H9 (cell line): ENCODE measurements around the gene CACTIN. TPM values are rescaled to one million over a fixed set of nuclear protein-coding genes. Genes with fewer than 3 reads are reported as not detected.

ENCODE experiments used
- DNase-seq: peaks from one replicate; pipeline ENCODE4 v3.0.0-alpha.2; 2017
- H2AFZ ChIP-seq: one replicate; pipeline ENCODE4 v1.6.1; 2013; ENCODE audit warnings: mild to moderate bottlenecking, low read length, control low read depth, moderate library complexity
- H2AK5ac ChIP-seq: 2 replicates; pipeline ENCODE4 v1.6.1; 2013; ENCODE audit warnings: low read length, control low read depth, mixed read lengths; ENCODE audit not compliant: insufficient read length
- H2BK120ac ChIP-seq: one replicate; pipeline ENCODE4 v1.6.1; 2013; ENCODE audit warnings: low read depth, mild to moderate bottlenecking, low read length, control low read depth, inconsistent platforms; ENCODE audit not compliant: poor library complexity, severe bottlenecking
- H2BK12ac ChIP-seq: 2 replicates; pipeline ENCODE4 v1.6.1; 2013; ENCODE audit warnings: low read length, control low read depth, mixed read lengths, low read depth; ENCODE audit not compliant: insufficient read length
- H2BK15ac ChIP-seq: 2 replicates; pipeline ENCODE4 v1.6.1; 2013; ENCODE audit warnings: low read depth, low read length, control low read depth
- H2BK20ac ChIP-seq: one replicate; pipeline ENCODE4 v1.6.1; 2013; ENCODE audit warnings: low read depth, mild to moderate bottlenecking, low read length, control low read depth, inconsistent platforms; ENCODE audit not compliant: poor library complexity, severe bottlenecking
- H2BK5ac ChIP-seq: 2 replicates; pipeline ENCODE4 v1.6.1; 2013; ENCODE audit warnings: low read length, control low read depth, mixed read lengths; ENCODE audit not compliant: insufficient read length
- H3K14ac ChIP-seq: 2 replicates; pipeline ENCODE4 v1.6.1; 2013; ENCODE audit warnings: low read length, control low read depth; ENCODE audit not compliant: insufficient read depth
- H3K18ac ChIP-seq: 2 replicates; pipeline ENCODE4 v1.6.1; 2013; ENCODE audit warnings: low read depth, mild to moderate bottlenecking, mixed read lengths, low read length, control low read depth; ENCODE audit not compliant: insufficient read length
- H3K23ac ChIP-seq: 2 replicates; pipeline ENCODE4 v1.6.1; 2013; ENCODE audit warnings: low read length, control low read depth, mixed read lengths, low read depth; ENCODE audit not compliant: insufficient read length
- H3K23me2 ChIP-seq: 2 replicates; pipeline ENCODE4 v1.6.1; 2013; ENCODE audit warnings: low read depth, mild to moderate bottlenecking, mixed read lengths, low read length, control low read depth; ENCODE audit not compliant: insufficient read length, poor library complexity, severe bottlenecking
- H3K27ac ChIP-seq: 2 replicates; pipeline ENCODE4 v1.5.1; 2013; ENCODE audit warnings: low read length, control low read depth, mixed read lengths, low read depth; ENCODE audit not compliant: insufficient read length
- H3K27me3 ChIP-seq: 2 replicates; pipeline ENCODE4 v1.6.1; 2013; ENCODE audit warnings: low read length, control low read depth, inconsistent platforms; ENCODE audit not compliant: insufficient read depth
- H3K4ac ChIP-seq: 2 replicates; pipeline ENCODE4 v1.6.1; 2013; ENCODE audit warnings: low read depth, mild to moderate bottlenecking, control low read depth, inconsistent platforms, low read length, moderate library complexity
- H3K4me1 ChIP-seq: 2 replicates; pipeline ENCODE4 v1.6.1; 2013; ENCODE audit warnings: low read length, control low read depth, inconsistent platforms; ENCODE audit not compliant: insufficient read depth
- H3K4me2 ChIP-seq: 2 replicates; pipeline ENCODE4 v1.6.1; 2013; ENCODE audit warnings: low read length, control low read depth, mixed read lengths; ENCODE audit not compliant: insufficient read length, insufficient read depth
- H3K56ac ChIP-seq: 2 replicates; pipeline ENCODE4 v1.6.1; 2013; ENCODE audit warnings: low read depth, mild to moderate bottlenecking, mixed read lengths, low read length, control low read depth; ENCODE audit not compliant: insufficient read length
- H3K79me1 ChIP-seq: 2 replicates; pipeline ENCODE4 v1.6.1; 2013; ENCODE audit warnings: low read depth, mild to moderate bottlenecking, moderate library complexity, low read length, control low read depth, inconsistent platforms; ENCODE audit not compliant: insufficient read depth, poor library complexity, severe bottlenecking
- H3K79me2 ChIP-seq: 2 replicates; pipeline ENCODE4 v1.6.1; 2013; ENCODE audit warnings: low read length, control low read depth, inconsistent platforms; ENCODE audit not compliant: insufficient read depth
- H3K9ac ChIP-seq: 2 replicates; pipeline ENCODE4 v1.6.1; 2013; ENCODE audit warnings: low read length, control low read depth, mixed read lengths; ENCODE audit not compliant: insufficient read length; ENCODE audit errors: extremely low read depth
- H3K9me3 ChIP-seq: one replicate; pipeline ENCODE4 v1.6.1; 2013; ENCODE audit warnings: low read depth, low read length, inconsistent platforms; ENCODE audit not compliant: control insufficient read depth
- H3T11ph ChIP-seq: one replicate; pipeline ENCODE4 v1.6.1; 2013; ENCODE audit warnings: mild to moderate bottlenecking, low read length, control low read depth, inconsistent platforms
- H4K20me1 ChIP-seq: one replicate; pipeline ENCODE4 v1.6.1; 2013; ENCODE audit not compliant: control insufficient read depth, insufficient read length, insufficient read depth
- H4K5ac ChIP-seq: 2 replicates; pipeline ENCODE4 v1.6.1; 2013; ENCODE audit warnings: low read depth, mild to moderate bottlenecking, mixed read lengths, low read length, control low read depth; ENCODE audit not compliant: insufficient read length
- H4K8ac ChIP-seq: replicated peaks from 2 replicates; pipeline ENCODE4 v1.6.1; 2013; ENCODE audit warnings: low read length, control low read depth, mixed read lengths, low read depth; ENCODE audit not compliant: insufficient read length
- H4K91ac ChIP-seq: 2 replicates; pipeline ENCODE4 v1.6.1; 2013; ENCODE audit warnings: low read depth, mild to moderate bottlenecking, moderate library complexity, mixed read lengths, low read length, control low read depth; ENCODE audit not compliant: insufficient read length
- H3K27ac Mint-ChIP-seq, 3 experiments: 2 replicates in 2 of 3; 3 replicates in 1 of 3; pipeline ENCODE4 v1.8.0; 2020 to 2021; ENCODE audit warnings: mixed read lengths in 3 of 3, mild to moderate bottlenecking in 1 of 3, moderate library complexity in 1 of 3
- H3K27me3 Mint-ChIP-seq: 2 replicates; pipeline ENCODE4 v1.8.0; 2021; ENCODE audit warnings: low read depth, mild to moderate bottlenecking, moderate library complexity, mixed read lengths
- H3K36me3 Mint-ChIP-seq, 3 experiments: 2 replicates in 2 of 3; 3 replicates in 1 of 3; pipeline ENCODE4 v1.8.0; 2020 to 2021; ENCODE audit warnings: low read depth in 3 of 3, mixed read lengths in 3 of 3; ENCODE audit not compliant: insufficient read depth in 1 of 3
- H3K4me1 Mint-ChIP-seq, 2 experiments: 2 replicates each; pipeline ENCODE4 v1.8.0; 2020; ENCODE audit warnings: mixed read lengths in 2 of 2
- H3K4me3 Mint-ChIP-seq, 2 experiments: 2 replicates in 1 of 2; 3 replicates in 1 of 2; pipeline ENCODE4 v1.8.0; 2020 to 2021; ENCODE audit warnings: mild to moderate bottlenecking in 2 of 2, mixed read lengths in 2 of 2, moderate library complexity in 1 of 2
- H3K9me3 Mint-ChIP-seq, 2 experiments: 2 replicates in 1 of 2; 3 replicates in 1 of 2; pipeline ENCODE4 v1.8.0; 2020; ENCODE audit warnings: mild to moderate bottlenecking in 2 of 2, mixed read lengths in 2 of 2, moderate library complexity in 1 of 2
- CTCF ChIP-seq: fragments of 200-600 bp; sonication (generic); conservative IDR thresholded peaks from 3 replicates; pipeline ENCODE4 v1.8.0; 2021; ENCODE audit warnings: antibody characterized with exemption, mild to moderate bottlenecking
- WGBS: extraction: QIAGEN DNeasy Blood & Tissue Kit; methylation state at CpG from one replicate; pipeline ENCODE4 v1.1.7; 2013; ENCODE audit warnings: missing lambda C conversion rate, low lambda C conversion rate, mixed read lengths; ENCODE audit not compliant: insufficient read length; ENCODE audit errors: extremely low coverage; 5-methylcytosine and 5-hydroxymethylcytosine counted together
- total RNA-seq: library from RNA; stranded (reverse); gene quantifications from 2 replicates; pipeline ENCODE4 v1.2.1, GENCODE V29; 2021

The CACTIN gene
- total RNA-seq, 1 experiment from 2014 or later: 37.3 TPM

GRCh38 chr19:3672575-3672948 lies 46.0 kb upstream of the CACTIN start:
- Mint-ChIP-seq H3K9me3 (no peaks in the 10 kb centered on the region), H3K36me3 (no peaks in the 10 kb centered on the region; a peak in 2 of 7 replicates), H3K4me1 (peaks cover 16 to 26% of the 10 kb centered on the region in 2 experiments), H3K27ac (no peak overlapping the region), H3K27me3 (no peaks in the 10 kb centered on the region), H3K4me3 (no peak overlapping the region)
- H2BK20ac ChIP-seq: no peak overlapping the region
- no peak overlapping the region for H3K27ac ChIP-seq
- peaks cover 4% of the 10 kb centered on the region for H3K79me1 ChIP-seq
- H3K4ac ChIP-seq: no peak overlapping the region; the same call in 1 of the 2 replicates
- no peaks in the 10 kb centered on the region for H3K27me3 ChIP-seq
- no peak overlapping the region for H2BK12ac ChIP-seq
- no peak overlapping the region for H2BK5ac ChIP-seq
- H2BK15ac ChIP-seq: no peak overlapping the region
- H3K79me2 ChIP-seq: no peaks in the 10 kb centered on the region
- H3K9ac ChIP-seq: no peak overlapping the region
- DNase-seq: no peak
- no peak overlapping the region for H4K8ac ChIP-seq
- no CpG with 5 or more reads among the region's 8 CpGs for WGBS
- H3K4me1 ChIP-seq: no peaks in the 10 kb centered on the region; the same call in 1 of the 2 replicates
- no peak overlapping the region for H2AK5ac ChIP-seq
- no peak overlapping the region for H3K23ac ChIP-seq
- H3K14ac ChIP-seq: peak overlapping the region; percentile 26
- H3K18ac ChIP-seq: no peak overlapping the region
- no peak overlapping the region for H3K56ac ChIP-seq
- no peaks in the 10 kb centered on the region for H3K23me2 ChIP-seq
- no peaks in the 10 kb centered on the region for H3K9me3 ChIP-seq
- H4K20me1 ChIP-seq: peaks cover 4% of the 10 kb centered on the region
- no peak overlapping the region for H3K4me2 ChIP-seq
- no peak overlapping the region for H3T11ph ChIP-seq
- no peak overlapping the region for H4K5ac ChIP-seq
- H4K91ac ChIP-seq: no peak overlapping the region
- no peak overlapping the region for H2AFZ ChIP-seq
- no peak for TF ChIP-seq CTCF
- H2BK120ac ChIP-seq: no peak overlapping the region
